ENCODE measurements around the gene CAMSAP2. TPM values are rescaled to one million over a fixed set of nuclear protein-coding genes. Genes with fewer than 3 reads are reported as not detected.

The CAMSAP2 gene
- total RNA-seq, 1 experiment from 2014 or later: 23.4 TPM

DNA sequence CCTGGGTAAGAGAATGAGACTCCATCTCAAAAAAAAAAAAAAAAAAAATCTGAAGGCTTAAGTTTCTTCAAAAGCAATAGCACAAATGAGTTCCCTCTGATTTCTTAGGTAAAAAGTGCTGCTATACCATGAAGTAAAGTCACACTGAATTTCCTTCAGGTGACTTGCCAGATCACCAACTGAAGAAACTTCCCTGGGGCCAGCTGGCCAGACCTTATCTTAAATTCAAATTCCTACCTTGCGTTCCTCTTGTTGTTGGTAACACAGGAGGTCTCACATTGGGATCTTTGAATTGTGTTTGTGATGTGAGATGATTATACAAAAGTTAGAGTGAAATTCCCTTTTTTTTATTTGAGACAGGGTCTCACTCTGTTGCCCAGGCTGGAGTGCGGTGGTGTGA is 167.8 kb downstream of the CAMSAP2 start:
- ChIA-PET CTCF (no interaction called here), POLR2A (interaction anchor here (2.0 kb wide), 1 partner anchor 10 kb away, joined by 17 read pairs; no protein-coding TSS in a partner anchor)
- Histone ChIP-seq H3K36me3 (ENCODE audit: control insufficient read depth, insufficient read depth, low read length) (peaks cover 12% of the 10 kb centered on the region), H3K9me3 (no peaks in the 10 kb centered on the region), H3K4me3 (ENCODE audit: low read depth, low read length) (no peak overlapping the region), H3K27me3 (replicated peaks; ENCODE audit: control insufficient read depth, insufficient read depth, low read length) (no peaks in the 10 kb centered on the region), H3K4me1 (peaks cover 3% of the 10 kb centered on the region; the same call in 1 of the 2 replicates)
- TF ChIP-seq, protein P1, sequence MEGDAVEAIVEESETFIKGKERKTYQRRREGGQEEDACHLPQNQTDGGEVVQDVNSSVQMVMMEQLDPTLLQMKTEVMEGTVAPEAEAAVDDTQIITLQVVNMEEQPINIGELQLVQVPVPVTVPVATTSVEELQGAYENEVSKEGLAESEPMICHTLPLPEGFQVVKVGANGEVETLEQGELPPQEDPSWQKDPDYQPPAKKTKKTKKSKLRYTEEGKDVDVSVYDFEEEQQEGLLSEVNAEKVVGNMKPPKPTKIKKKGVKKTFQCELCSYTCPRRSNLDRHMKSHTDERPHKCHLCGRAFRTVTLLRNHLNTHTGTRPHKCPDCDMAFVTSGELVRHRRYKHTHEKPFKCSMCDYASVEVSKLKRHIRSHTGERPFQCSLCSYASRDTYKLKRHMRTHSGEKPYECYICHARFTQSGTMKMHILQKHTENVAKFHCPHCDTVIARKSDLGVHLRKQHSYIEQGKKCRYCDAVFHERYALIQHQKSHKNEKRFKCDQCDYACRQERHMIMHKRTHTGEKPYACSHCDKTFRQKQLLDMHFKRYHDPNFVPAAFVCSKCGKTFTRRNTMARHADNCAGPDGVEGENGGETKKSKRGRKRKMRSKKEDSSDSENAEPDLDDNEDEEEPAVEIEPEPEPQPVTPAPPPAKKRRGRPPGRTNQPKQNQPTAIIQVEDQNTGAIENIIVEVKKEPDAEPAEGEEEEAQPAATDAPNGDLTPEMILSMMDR (IDR thresholded peaks at IDR 0.05; ENCODE audit: insufficient read depth in 1 of 2, low read depth in 1 of 2, low read length in 1 of 2, severe bottlenecking in 1 of 2, unreplicated experiment in 1 of 2): no peak
- Mint-ChIP-seq H3K4me3 (ENCODE audit: unreplicated experiment) (no peak overlapping the region), H3K27me3 (ENCODE audit: insufficient read depth, unreplicated experiment) (no peaks in the 10 kb centered on the region), H3K27ac (ENCODE audit: unreplicated experiment) (no peak overlapping the region), H3K4me1 (ENCODE audit: low read depth, unreplicated experiment) (peaks cover 18% of the 10 kb centered on the region), H3K9me3 (ENCODE audit: unreplicated experiment) (no peaks in the 10 kb centered on the region), H3K36me3 (ENCODE audit: insufficient read depth, unreplicated experiment) (peaks cover 97% of the 10 kb centered on the region)
- BruUV-seq (replicated peaks): no TSS peak
- DNase-seq: no peak
- intact Hi-C loops (cut with micrococcal nuclease; ENCODE audit: unreplicated experiment): no loop called here

DNA sequence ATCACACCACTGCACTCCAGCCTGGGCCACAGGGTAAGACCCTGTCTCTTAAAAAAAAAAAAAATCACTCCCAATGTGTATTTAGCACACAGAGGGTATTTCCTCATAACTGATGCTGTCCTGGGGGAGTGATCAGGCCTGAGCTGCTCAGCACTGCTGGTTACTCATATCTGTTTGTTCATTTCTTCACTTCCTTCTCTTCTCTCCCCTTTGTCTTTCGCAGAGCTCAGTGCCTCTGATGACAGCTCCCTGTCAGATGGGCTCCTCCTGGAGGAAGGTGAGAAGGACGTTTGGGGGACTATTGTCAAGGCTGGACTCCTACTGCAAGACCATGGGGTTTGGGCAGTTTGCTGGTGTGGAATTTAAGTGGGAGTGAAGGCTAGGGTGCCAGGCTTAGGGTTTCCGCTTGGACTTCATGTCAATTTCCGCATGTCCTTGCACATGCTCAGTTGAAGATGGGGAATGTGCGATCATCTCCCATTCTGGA is 169.0 kb downstream of the CAMSAP2 start:
- Mint-ChIP-seq H3K9me3 (ENCODE audit: unreplicated experiment) (no peaks in the 10 kb centered on the region), H3K27me3 (ENCODE audit: insufficient read depth, unreplicated experiment) (no peaks in the 10 kb centered on the region), H3K4me1 (ENCODE audit: low read depth, unreplicated experiment) (peaks cover 11% of the 10 kb centered on the region), H3K27ac (ENCODE audit: unreplicated experiment) (peak overlapping the region; percentile 60), H3K4me3 (ENCODE audit: unreplicated experiment) (no peak overlapping the region), H3K36me3 (ENCODE audit: insufficient read depth, unreplicated experiment) (peaks cover 97% of the 10 kb centered on the region)
- H3K9me3 ChIP-seq: no peaks in the 10 kb centered on the region
- TF ChIP-seq, protein P1 (IDR thresholded peaks at IDR 0.05; ENCODE audit: insufficient read depth in 1 of 2, low read depth in 1 of 2, low read length in 1 of 2, severe bottlenecking in 1 of 2, unreplicated experiment in 1 of 2): no peak
- peak in 1 of 2 experiments; percentile 38 for DNase-seq
- no peak overlapping the region for H3K4me3 ChIP-seq (ENCODE audit: low read depth, low read length)
- H3K27me3 ChIP-seq (replicated peaks; ENCODE audit: control insufficient read depth, insufficient read depth, low read length): no peaks in the 10 kb centered on the region
- POLR2A ChIA-PET: interaction anchor here (0.8 to 2.0 kb wide), 3 partner anchors 11 to 16 kb away, joined by 5 to 17 read pairs (median 8); no protein-coding TSS in a partner anchor
- CTCF ChIA-PET: interaction anchor here (0.5 to 0.9 kb wide), 3 partner anchors 11 to 283 kb away, joined by 3 to 5 read pairs (median 4); no protein-coding TSS in a partner anchor
- no TSS peak for BruUV-seq (replicated peaks)
- H3K36me3 ChIP-seq (ENCODE audit: control insufficient read depth, insufficient read depth, low read length): peaks cover 13% of the 10 kb centered on the region
- intact Hi-C loops (cut with micrococcal nuclease; ENCODE audit: unreplicated experiment): loop anchor here (1.0 kb wide), 1 partner anchor 10 kb away; no protein-coding TSS in a partner anchor
- peaks cover 3% of the 10 kb centered on the region; the same call in 1 of the 2 replicates for H3K4me1 ChIP-seq

DNA sequence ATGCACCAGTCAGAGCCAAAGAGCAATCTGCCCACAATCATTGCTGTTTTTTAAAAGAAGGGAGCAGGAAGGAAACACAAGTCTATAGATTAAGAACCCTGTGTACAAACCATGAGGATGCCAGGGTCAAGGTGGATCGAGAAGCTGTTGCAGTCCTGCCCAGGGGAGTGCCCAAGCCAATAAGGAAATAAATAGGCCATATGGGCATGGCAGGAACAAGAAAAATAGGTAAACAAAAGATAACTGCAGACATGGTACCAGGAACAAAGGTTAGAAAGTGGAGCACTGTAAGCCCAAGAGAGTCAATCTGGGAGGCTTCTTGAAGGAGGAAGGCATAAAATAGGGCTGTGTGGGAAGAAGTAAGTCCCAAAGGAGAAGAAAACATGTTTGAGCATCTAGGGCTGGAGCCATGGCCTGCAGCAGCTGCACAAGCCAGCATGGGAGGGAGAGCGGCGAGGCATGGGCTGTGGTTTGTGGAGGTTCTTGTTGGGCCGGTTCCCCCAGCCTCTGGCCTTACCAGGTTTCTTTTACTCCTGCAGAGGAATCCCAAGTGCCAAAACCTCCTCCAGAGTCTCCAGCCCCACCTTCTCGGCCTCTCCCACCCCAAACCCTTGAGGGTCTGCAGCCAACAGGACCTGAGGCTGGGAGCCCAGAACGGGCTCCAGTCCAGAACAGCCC is 169.6 kb downstream of the CAMSAP2 start:
- DNase-seq: no peak
- TF ChIP-seq, protein P1 (IDR thresholded peaks at IDR 0.05; ENCODE audit: insufficient read depth in 1 of 2, low read depth in 1 of 2, low read length in 1 of 2, severe bottlenecking in 1 of 2, unreplicated experiment in 1 of 2): no peak
- Histone ChIP-seq H3K4me1 (peaks cover 3% of the 10 kb centered on the region; the same call in 1 of the 2 replicates), H3K27me3 (replicated peaks; ENCODE audit: control insufficient read depth, insufficient read depth, low read length) (no peaks in the 10 kb centered on the region), H3K4me3 (ENCODE audit: low read depth, low read length) (no peak overlapping the region), H3K9me3 (no peaks in the 10 kb centered on the region), H3K36me3 (ENCODE audit: control insufficient read depth, insufficient read depth, low read length) (peaks cover 16% of the 10 kb centered on the region)
- BruUV-seq (replicated peaks): no TSS peak
- Mint-ChIP-seq H3K4me1 (ENCODE audit: low read depth, unreplicated experiment) (peaks cover 11% of the 10 kb centered on the region), H3K4me3 (ENCODE audit: unreplicated experiment) (peak overlapping the region; percentile 3), H3K9me3 (ENCODE audit: unreplicated experiment) (no peaks in the 10 kb centered on the region), H3K36me3 (ENCODE audit: insufficient read depth, unreplicated experiment) (peaks cover 97% of the 10 kb centered on the region), H3K27ac (ENCODE audit: unreplicated experiment) (peak overlapping the region; percentile 60), H3K27me3 (ENCODE audit: insufficient read depth, unreplicated experiment) (no peaks in the 10 kb centered on the region)
- POLR2A ChIA-PET: interaction anchor here (1.2 to 2.0 kb wide), 2 partner anchors 12 to 15 kb away, joined by 8 to 17 read pairs; no protein-coding TSS in a partner anchor
- CTCF ChIA-PET: interaction anchor here (0.5 to 0.9 kb wide), 2 partner anchors 17 to 283 kb away, joined by 4 to 5 read pairs; no protein-coding TSS in a partner anchor
- intact Hi-C loops (cut with micrococcal nuclease; ENCODE audit: unreplicated experiment): no loop called here
